HL-60 (cell line): ENCODE data around the gene IPCEF1.

ENCODE experiments used
- CTCF ChIP-seq: IDR thresholded peaks from one replicate; pipeline ENCODE4 v1.5.1; 2011; ENCODE audit warnings: low read length, control low read depth, inconsistent platforms; ENCODE audit not compliant: insufficient read depth
- POLR2AphosphoS5 ChIP-seq: IDR thresholded peaks from 2 replicates; pipeline ENCODE4 v1.6.1; 2012; ENCODE audit warnings: low read depth

DNA sequence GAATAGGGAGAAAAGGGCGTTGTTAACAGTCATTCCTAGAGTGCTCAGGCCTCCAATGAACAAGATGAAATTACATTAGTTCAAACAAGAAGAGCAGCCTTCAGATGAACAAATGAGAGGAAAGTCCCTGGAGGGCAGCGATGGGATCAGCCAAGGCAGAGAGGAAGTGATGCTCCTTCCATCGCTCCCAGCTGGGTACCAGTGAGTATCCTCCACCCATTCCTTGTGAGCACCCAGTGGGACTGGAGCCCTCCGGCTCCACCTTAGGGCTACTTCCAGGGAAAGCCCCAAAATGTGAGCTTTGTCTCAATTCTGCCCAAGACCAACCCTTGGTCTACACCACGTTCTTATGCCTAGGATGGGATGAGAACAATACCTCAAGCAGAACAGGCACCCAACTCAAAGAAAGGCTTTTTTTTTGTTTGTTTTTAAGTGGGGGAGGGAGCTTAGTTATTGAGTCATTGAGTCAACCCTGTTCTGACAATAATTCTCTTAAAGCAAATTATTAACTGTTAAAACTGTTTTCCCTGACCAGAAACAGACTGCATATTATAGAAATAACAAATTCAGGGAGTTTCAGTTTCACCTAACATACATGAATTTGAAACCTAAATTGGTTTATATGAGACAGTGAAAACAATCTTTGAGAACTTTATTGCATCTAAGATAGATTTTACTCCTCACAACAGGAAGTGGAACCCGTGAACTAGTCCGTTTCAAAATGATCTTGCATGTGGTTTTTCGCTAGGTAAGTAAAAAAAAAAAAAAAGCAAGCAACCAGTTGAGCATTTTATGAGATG lies 106.9 kb downstream of the IPCEF1 start:
- TF ChIP-seq CTCF (no peak), POLR2AphosphoS5 (no peak)
